ENCODE results near the gene AWAT2.
"Not testable (repeated sequence)": the region's sequence is repeated elsewhere in the genome, so short reads cannot be mapped to it uniquely, and the experiment has no call there.

The AWAT2 gene

GRCh38 chrX:70001269-70001668 is 48.5 kb downstream of the AWAT2 start:
- no peak for TF ChIP-seq CTCF (IDR thresholded peaks at IDR 0.05; ENCODE audit: low read depth, low read length)
- H3K4me3 ChIP-seq (ENCODE audit: low read depth, low read length): no peak overlapping the region

- not testable (repeated sequence) for H3K4me3 ChIP-seq (ENCODE audit: low read depth, low read length)
Observed at GRCh38 chrX:69998299-69998698, 51.4 kb downstream of the AWAT2 start.

- TF ChIP-seq CTCF (IDR thresholded peaks at IDR 0.05; ENCODE audit: low read depth, low read length): no peak
- no peak overlapping the region for H3K4me3 ChIP-seq (ENCODE audit: low read depth, low read length)
Observed at GRCh38 chrX:69996113-69996468, 53.6 kb downstream of the AWAT2 start.

- H3K4me3 ChIP-seq (ENCODE audit: low read depth, low read length): no peak overlapping the region
- no peak for TF ChIP-seq CTCF (IDR thresholded peaks at IDR 0.05; ENCODE audit: low read depth, low read length)
Observed at GRCh38 chrX:69995362-69996112, 54.2 kb downstream of the AWAT2 start.

- no peak for TF ChIP-seq CTCF (IDR thresholded peaks at IDR 0.05; ENCODE audit: low read depth, low read length)
- H3K4me3 ChIP-seq (ENCODE audit: low read depth, low read length): no peak overlapping the region
Observed at GRCh38 chrX:69993494-69993893, 56.2 kb downstream of the AWAT2 start.

- TF ChIP-seq CTCF (IDR thresholded peaks at IDR 0.05; ENCODE audit: low read depth, low read length): no peak
Observed at GRCh38 chrX:69991685-69992084, 58.1 kb downstream of the AWAT2 start.

More at GRCh38 chrX:69991685-69992084, 58.1 kb downstream of the AWAT2 start:
- H3K4me3 ChIP-seq (ENCODE audit: low read depth, low read length): no peak overlapping the region
